Hepatocyte (in vitro differentiated cells): ENCODE data around the gene RPA3.

Experiments used
- CTCF ChIP-seq: fragments of 200-600 bp; sonication (generic); IDR thresholded peaks from 2 replicates; pipeline ENCODE4 v1.5.1; 2016; ENCODE audit warnings: antibody characterized with exemption, mild to moderate bottlenecking; ENCODE audit not compliant: poor library complexity
- EZH2 ChIP-seq: fragments of 200-600 bp; sonication (generic); IDR thresholded peaks from 2 replicates; pipeline ENCODE4 v1.6.1; 2016; ENCODE audit warnings: antibody characterized with exemption, mild to moderate bottlenecking, borderline replicate concordance
- EZH2phosphoT487 ChIP-seq: fragments of 200-600 bp; sonication (generic); IDR thresholded peaks from one replicate; pipeline ENCODE4 v1.6.1; 2018; ENCODE audit warnings: antibody characterized with exemption, mild to moderate bottlenecking, low read depth, moderate library complexity; ENCODE audit not compliant: unreplicated experiment, severe bottlenecking

DNA sequence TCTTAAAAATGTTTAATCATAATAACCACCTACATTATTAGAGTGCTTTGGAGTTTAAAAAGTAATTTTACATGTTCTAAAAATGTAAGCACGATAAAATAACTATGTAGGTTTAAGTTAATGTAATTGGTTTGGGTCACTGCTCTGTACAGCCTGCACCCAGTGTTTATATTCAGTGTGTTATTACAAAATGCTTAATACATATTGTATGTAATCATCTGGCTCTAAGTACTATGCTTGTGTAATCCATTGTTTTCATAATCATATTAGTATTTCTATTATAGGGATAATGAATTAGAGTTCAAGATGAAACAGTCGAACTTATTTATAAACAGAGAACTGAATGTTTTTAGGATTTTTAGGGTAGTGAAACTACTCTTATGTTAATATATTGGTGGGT, 13.1 kb downstream of the RPA3 start:
- TF ChIP-seq CTCF (no peak), EZH2 (no peak), EZH2phosphoT487 (no peak)
